Gastroesophageal sphincter (tissue), 3 donors: ENCODE results near the gene HSD3B1.

Source experiments
- EP300 ChIP-seq: sonication (generic); formaldehyde crosslinking; IDR thresholded peaks from one replicate; pipeline ENCODE4 v1.6.1; 2017; ENCODE audit warnings: antibody characterized with exemption, mild to moderate bottlenecking
- POLR2A ChIP-seq, 2 donors: fragments of 450-650 bp; IDR thresholded peaks; one replicate each; pipeline ENCODE4 v1.6.1; 2017; ENCODE audit warnings: antibody characterized with exemption in 2 of 2, mild to moderate bottlenecking in 2 of 2, moderate library complexity in 1 of 2
- POLR2AphosphoS5 ChIP-seq: sonication (generic); formaldehyde crosslinking; IDR thresholded peaks from one replicate; pipeline ENCODE4 v1.6.1; 2017; ENCODE audit warnings: antibody characterized with exemption
- TF ChIP-seq, protein P1 (sequence below), 4 experiments: fragments of 200-600 bp in 2 of 4; fragments of 450-650 bp in 2 of 4; sonication (generic) in 1 of 4; IDR thresholded peaks; one replicate each; pipeline ENCODE4 v1.5.1; 2017 to 2019; ENCODE audit warnings: antibody characterized with exemption in 4 of 4, mild to moderate bottlenecking in 2 of 4, moderate library complexity in 2 of 4

DNA sequence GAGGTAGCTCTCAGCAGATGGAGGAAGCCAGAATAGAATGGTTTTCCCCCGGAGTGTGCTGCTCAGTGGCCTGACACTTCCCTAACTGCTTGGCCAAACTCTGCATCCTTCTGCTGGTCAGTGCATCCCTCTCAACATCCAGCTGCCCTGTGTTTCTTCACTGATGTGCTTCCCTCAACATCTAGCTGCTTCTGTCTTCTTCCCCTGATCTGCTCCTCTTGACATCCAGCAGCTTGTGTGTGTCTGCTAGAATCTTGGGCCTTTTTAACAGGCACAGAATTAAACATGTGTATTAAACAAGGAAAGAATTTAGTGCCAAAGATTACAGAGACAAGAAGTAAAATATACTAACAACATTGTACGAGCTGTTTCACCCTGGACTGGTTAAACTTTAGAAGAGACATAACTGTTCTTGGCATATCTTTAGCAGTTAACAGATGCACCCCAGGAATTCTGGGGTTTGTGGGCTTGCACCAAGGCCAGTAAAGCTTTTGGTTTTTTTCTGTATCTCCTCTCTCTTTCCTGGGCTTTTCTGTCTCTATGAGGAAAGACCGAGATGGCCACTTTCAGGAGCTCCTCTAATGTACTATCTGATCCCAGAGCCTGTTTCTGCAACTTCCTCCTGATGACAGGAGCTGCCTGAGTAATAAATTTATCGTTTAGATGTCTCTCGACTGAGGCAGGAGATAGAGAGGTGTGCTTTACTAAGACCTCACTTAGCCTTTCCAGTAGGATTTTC, 34.8 kb upstream of the HSD3B1 start:
- TF ChIP-seq, protein P1, sequence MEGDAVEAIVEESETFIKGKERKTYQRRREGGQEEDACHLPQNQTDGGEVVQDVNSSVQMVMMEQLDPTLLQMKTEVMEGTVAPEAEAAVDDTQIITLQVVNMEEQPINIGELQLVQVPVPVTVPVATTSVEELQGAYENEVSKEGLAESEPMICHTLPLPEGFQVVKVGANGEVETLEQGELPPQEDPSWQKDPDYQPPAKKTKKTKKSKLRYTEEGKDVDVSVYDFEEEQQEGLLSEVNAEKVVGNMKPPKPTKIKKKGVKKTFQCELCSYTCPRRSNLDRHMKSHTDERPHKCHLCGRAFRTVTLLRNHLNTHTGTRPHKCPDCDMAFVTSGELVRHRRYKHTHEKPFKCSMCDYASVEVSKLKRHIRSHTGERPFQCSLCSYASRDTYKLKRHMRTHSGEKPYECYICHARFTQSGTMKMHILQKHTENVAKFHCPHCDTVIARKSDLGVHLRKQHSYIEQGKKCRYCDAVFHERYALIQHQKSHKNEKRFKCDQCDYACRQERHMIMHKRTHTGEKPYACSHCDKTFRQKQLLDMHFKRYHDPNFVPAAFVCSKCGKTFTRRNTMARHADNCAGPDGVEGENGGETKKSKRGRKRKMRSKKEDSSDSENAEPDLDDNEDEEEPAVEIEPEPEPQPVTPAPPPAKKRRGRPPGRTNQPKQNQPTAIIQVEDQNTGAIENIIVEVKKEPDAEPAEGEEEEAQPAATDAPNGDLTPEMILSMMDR (IDR thresholded peaks at IDR 0.05): no peak
- no peak for TF ChIP-seq POLR2A (IDR thresholded peaks at IDR 0.05)
- no peak for TF ChIP-seq EP300
- TF ChIP-seq POLR2AphosphoS5: no peak
